ENCODE measurements around the gene NTRK1. TPM values are rescaled to one million over a fixed set of nuclear protein-coding genes. Genes with fewer than 3 reads are reported as not detected.

NTRK1 gene
- total RNA-seq, 3 donors from 2014 or later (not counting 1 experiment from before 2014, with no cell fraction given): 1.7 to 16.7 (median 2.4) TPM

GRCh38 chr1:156839426-156840109, 21.1 kb upstream of the NTRK1 start:
- no peak overlapping the region for H3K4me3 Mint-ChIP-seq
- peaks cover 12 to 28% of the 10 kb centered on the region in 2 donors for H3K27me3 Mint-ChIP-seq (ENCODE audit: low read depth in 2 of 2)
- Histone ChIP-seq H3K36me3 (ENCODE audit: control insufficient read depth, insufficient read depth, low read length) (no peaks in the 10 kb centered on the region), H3K27ac (ENCODE audit: low read length) (no peak overlapping the region), H3K27me3 (ENCODE audit: control insufficient read depth, insufficient read depth, low read length) (peaks cover 13% of the 10 kb centered on the region), H3K4me3 (ENCODE audit: low read length) (no peak overlapping the region), H3K4me1 (ENCODE audit: control insufficient read depth, insufficient read depth, low read length) (peaks cover 13% of the 10 kb centered on the region), H3K9me3 (ENCODE audit: control insufficient read depth, insufficient read depth, low read length) (no peaks in the 10 kb centered on the region)
- 55% methylated on average over 9 of the region's 9 CpGs for WGBS (ENCODE audit: insufficient coverage)
- no peaks in the 10 kb centered on the region for H3K9me3 Mint-ChIP-seq
- no peaks in the 10 kb centered on the region for H3K36me3 Mint-ChIP-seq
- peak in 2 of 3 donors; percentile 18 to 19 for ATAC-seq
- intact Hi-C loops (cut with micrococcal nuclease): loop anchor here (2.0 to 5.0 kb wide), 4 partner anchors 21 to 51 kb away; partner anchors contain the start of genes NTRK1 and SH2D2A
- DNase-seq: no peak
- H3K4me1 Mint-ChIP-seq: peaks cover 9 to 35% of the 10 kb centered on the region in 2 donors
- peak overlapping the region in 1 of 2 donors; percentile 81 for H3K27ac Mint-ChIP-seq
- TF ChIP-seq, protein P1, sequence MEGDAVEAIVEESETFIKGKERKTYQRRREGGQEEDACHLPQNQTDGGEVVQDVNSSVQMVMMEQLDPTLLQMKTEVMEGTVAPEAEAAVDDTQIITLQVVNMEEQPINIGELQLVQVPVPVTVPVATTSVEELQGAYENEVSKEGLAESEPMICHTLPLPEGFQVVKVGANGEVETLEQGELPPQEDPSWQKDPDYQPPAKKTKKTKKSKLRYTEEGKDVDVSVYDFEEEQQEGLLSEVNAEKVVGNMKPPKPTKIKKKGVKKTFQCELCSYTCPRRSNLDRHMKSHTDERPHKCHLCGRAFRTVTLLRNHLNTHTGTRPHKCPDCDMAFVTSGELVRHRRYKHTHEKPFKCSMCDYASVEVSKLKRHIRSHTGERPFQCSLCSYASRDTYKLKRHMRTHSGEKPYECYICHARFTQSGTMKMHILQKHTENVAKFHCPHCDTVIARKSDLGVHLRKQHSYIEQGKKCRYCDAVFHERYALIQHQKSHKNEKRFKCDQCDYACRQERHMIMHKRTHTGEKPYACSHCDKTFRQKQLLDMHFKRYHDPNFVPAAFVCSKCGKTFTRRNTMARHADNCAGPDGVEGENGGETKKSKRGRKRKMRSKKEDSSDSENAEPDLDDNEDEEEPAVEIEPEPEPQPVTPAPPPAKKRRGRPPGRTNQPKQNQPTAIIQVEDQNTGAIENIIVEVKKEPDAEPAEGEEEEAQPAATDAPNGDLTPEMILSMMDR (IDR thresholded peaks at IDR 0.05): no peak

- H3K4me3 ChIP-seq (ENCODE audit: low read length): no peak overlapping the region
- no peak overlapping the region for H3K27ac ChIP-seq (ENCODE audit: low read length)
- peak overlapping the region in 1 of 2 donors; percentile 81 for H3K27ac Mint-ChIP-seq
- H3K9me3 ChIP-seq (ENCODE audit: control insufficient read depth, insufficient read depth, low read length): no peaks in the 10 kb centered on the region
- no peak for DNase-seq
- H3K27me3 ChIP-seq (ENCODE audit: control insufficient read depth, insufficient read depth, low read length): peaks cover 20% of the 10 kb centered on the region
- no peaks in the 10 kb centered on the region for H3K36me3 Mint-ChIP-seq
- no peaks in the 10 kb centered on the region for H3K9me3 Mint-ChIP-seq
- no peak for ATAC-seq
- intact Hi-C loops (cut with micrococcal nuclease): no loop called here
- TF ChIP-seq, protein P1 (IDR thresholded peaks at IDR 0.05): no peak
- peaks cover 14 to 43% of the 10 kb centered on the region in 2 donors for H3K4me1 Mint-ChIP-seq
- WGBS (ENCODE audit: insufficient coverage): 68% methylated on average over 8 of the region's 8 CpGs
- H3K27me3 Mint-ChIP-seq (ENCODE audit: low read depth in 2 of 2): peaks cover 12 to 34% of the 10 kb centered on the region in 2 donors
- no peaks in the 10 kb centered on the region for H3K36me3 ChIP-seq (ENCODE audit: control insufficient read depth, insufficient read depth, low read length)
- peaks cover 20% of the 10 kb centered on the region for H3K4me1 ChIP-seq (ENCODE audit: control insufficient read depth, insufficient read depth, low read length)
- H3K4me3 Mint-ChIP-seq: no peak overlapping the region
Measured at GRCh38 chr1:156840186-156840897, 20.3 kb upstream of the NTRK1 start.

DNA sequence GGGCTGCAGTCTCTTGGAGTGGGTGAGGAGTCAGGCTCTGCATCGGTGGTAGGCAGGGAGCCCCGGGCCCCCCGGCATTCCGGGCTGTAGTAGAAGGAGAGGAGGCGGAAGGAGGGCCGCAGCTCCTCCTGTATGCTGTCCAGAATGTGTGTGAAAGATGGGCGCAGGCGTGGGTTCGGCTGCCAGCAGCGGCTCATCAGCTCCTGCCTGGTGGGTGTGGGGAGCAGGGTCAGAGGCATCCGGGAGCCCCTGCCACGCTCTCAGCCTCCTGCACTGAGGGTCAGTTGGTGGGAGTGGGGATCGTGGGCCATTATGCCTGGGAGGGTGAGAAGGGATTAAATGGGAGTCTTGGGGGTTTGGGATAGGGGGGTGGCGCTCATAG, 19.8 kb upstream of the NTRK1 start:
- Mint-ChIP-seq H3K27me3 (ENCODE audit: low read depth in 2 of 2) (peaks cover 12 to 39% of the 10 kb centered on the region in 2 donors), H3K36me3 (no peaks in the 10 kb centered on the region), H3K27ac (no peak overlapping the region), H3K4me3 (no peak overlapping the region), H3K9me3 (no peaks in the 10 kb centered on the region), H3K4me1 (peaks cover 16 to 44% of the 10 kb centered on the region in 2 donors)
- WGBS (ENCODE audit: insufficient coverage): 74% methylated on average over 14 of the region's 14 CpGs
- no peak overlapping the region for H3K4me3 ChIP-seq (ENCODE audit: low read length)
- TF ChIP-seq, protein P1 (IDR thresholded peaks at IDR 0.05): no peak
- no peaks in the 10 kb centered on the region for H3K9me3 ChIP-seq (ENCODE audit: control insufficient read depth, insufficient read depth, low read length)
- ATAC-seq: no peak
- H3K27ac ChIP-seq (ENCODE audit: low read length): no peak overlapping the region
- DNase-seq: no peak
- no peaks in the 10 kb centered on the region for H3K36me3 ChIP-seq (ENCODE audit: control insufficient read depth, insufficient read depth, low read length)
- intact Hi-C loops (cut with micrococcal nuclease): no loop called here
- peaks cover 24% of the 10 kb centered on the region for H3K4me1 ChIP-seq (ENCODE audit: control insufficient read depth, insufficient read depth, low read length)
- H3K27me3 ChIP-seq (ENCODE audit: control insufficient read depth, insufficient read depth, low read length): peaks cover 23% of the 10 kb centered on the region
